Mesenchymal stem cell (in vitro differentiated cells and primary cell): ENCODE results near the gene PUDP.

ENCODE experiments used
- DNase-seq: peaks from one replicate; pipeline ENCODE4 v3.0.0-alpha.2; 2013
- H2AFZ ChIP-seq: one replicate; pipeline ENCODE4 v1.6.1; 2013; ENCODE audit warnings: low read depth, mild to moderate bottlenecking, control low read depth, inconsistent platforms, low read length, moderate library complexity
- H2AK5ac ChIP-seq: 2 replicates; pipeline ENCODE4 v1.6.1; 2013; ENCODE audit warnings: low read length, moderate library complexity, mild to moderate bottlenecking, inconsistent platforms; ENCODE audit not compliant: severe bottlenecking
- H2BK120ac ChIP-seq: one replicate; pipeline ENCODE4 v1.6.1; 2013; ENCODE audit warnings: low read depth, mild to moderate bottlenecking, inconsistent platforms, low read length, moderate library complexity
- H2BK12ac ChIP-seq, 2 experiments: one replicate each; pipeline ENCODE4 v1.6.1; 2013; ENCODE audit warnings: inconsistent platforms in 2 of 2, low read length in 2 of 2, mild to moderate bottlenecking in 2 of 2, moderate library complexity in 2 of 2, control low read depth in 1 of 2
- H2BK15ac ChIP-seq: one replicate; pipeline ENCODE4 v1.6.1; 2013; ENCODE audit warnings: mild to moderate bottlenecking, low read depth, inconsistent platforms; ENCODE audit not compliant: poor library complexity, severe bottlenecking
- H2BK5ac ChIP-seq: 2 replicates; pipeline ENCODE4 v1.6.1; 2013; ENCODE audit warnings: low read depth, mild to moderate bottlenecking, low read length, control low read depth, inconsistent platforms; ENCODE audit not compliant: poor library complexity, severe bottlenecking
- H3K14ac ChIP-seq, 2 experiments: one replicate each; pipeline ENCODE4 v1.6.1; 2013; ENCODE audit warnings: inconsistent platforms in 2 of 2, low read length in 2 of 2, control low read depth in 1 of 2, mild to moderate bottlenecking in 1 of 2, moderate library complexity in 1 of 2
- H3K18ac ChIP-seq, 2 experiments: one replicate each; pipeline ENCODE4 v1.6.1; 2013; ENCODE audit warnings: inconsistent platforms in 2 of 2, low read length in 2 of 2, control low read depth in 1 of 2, low read depth in 1 of 2, mild to moderate bottlenecking in 1 of 2
- H3K23ac ChIP-seq, 2 experiments: one replicate each; pipeline ENCODE4 v1.6.1; 2013; ENCODE audit warnings: inconsistent platforms in 2 of 2, low read length in 2 of 2, mild to moderate bottlenecking in 2 of 2, moderate library complexity in 2 of 2, control low read depth in 1 of 2
- H3K27ac ChIP-seq: 2 replicates; pipeline ENCODE4 v1.5.1; 2013; ENCODE audit warnings: mild to moderate bottlenecking, moderate library complexity, low read length, control low read depth, inconsistent platforms; ENCODE audit not compliant: poor library complexity, severe bottlenecking
- H3K27me3 ChIP-seq, 2 experiments: 2 replicates each; pipeline versions ENCODE4 v1.6.1 to v1.7.0; 2013; ENCODE audit warnings: low read length in 2 of 2, mild to moderate bottlenecking in 2 of 2, moderate library complexity in 2 of 2, control low read depth in 1 of 2, inconsistent platforms in 1 of 2; ENCODE audit not compliant: control insufficient read depth in 1 of 2, insufficient read depth in 1 of 2
- H3K36me3 ChIP-seq, 2 experiments: 2 replicates each; pipeline versions ENCODE4 v1.6.1 to v1.7.0; 2013; ENCODE audit warnings: low read length in 2 of 2, control low read depth in 1 of 2, inconsistent platforms in 1 of 2, low read depth in 1 of 2, mild to moderate bottlenecking in 1 of 2; ENCODE audit not compliant: insufficient read depth in 2 of 2, control insufficient read depth in 1 of 2
- H3K4ac ChIP-seq, 2 experiments: one replicate each; pipeline ENCODE4 v1.6.1; 2013; ENCODE audit warnings: inconsistent platforms in 2 of 2, low read length in 2 of 2, mild to moderate bottlenecking in 2 of 2, moderate library complexity in 2 of 2, control low read depth in 1 of 2, low read depth in 1 of 2
- H3K4me1 ChIP-seq: 2 replicates; pipeline ENCODE4 v1.6.1; 2013; ENCODE audit warnings: low read depth, low read length, control low read depth; ENCODE audit not compliant: control insufficient read depth, insufficient read depth
- H3K4me2 ChIP-seq: 2 replicates; pipeline ENCODE4 v1.6.1; 2013; ENCODE audit warnings: low read length, mild to moderate bottlenecking, inconsistent platforms; ENCODE audit not compliant: poor library complexity, severe bottlenecking
- H3K4me3 ChIP-seq, 2 experiments: 2 replicates each; pipeline versions ENCODE4 v1.5.1 to v1.7.0; 2013; ENCODE audit warnings: low read length in 2 of 2, mild to moderate bottlenecking in 2 of 2, control low read depth in 1 of 2, low read depth in 1 of 2; ENCODE audit not compliant: insufficient read depth in 1 of 2
- H3K79me1 ChIP-seq: replicated peaks from 2 replicates; pipeline ENCODE4 v1.6.1; 2013; ENCODE audit warnings: mild to moderate bottlenecking, control low read depth, low read length, inconsistent platforms; ENCODE audit not compliant: poor library complexity, severe bottlenecking
- H3K9ac ChIP-seq: 2 replicates; pipeline ENCODE4 v1.7.0; 2013; ENCODE audit warnings: mild to moderate bottlenecking, low read length, moderate library complexity
- H3K9me3 ChIP-seq: 2 replicates; pipeline ENCODE4 v1.7.0; 2013; ENCODE audit warnings: mild to moderate bottlenecking, low read length; ENCODE audit not compliant: control insufficient read depth
- H4K8ac ChIP-seq: one replicate; pipeline ENCODE4 v1.6.1; 2013; ENCODE audit warnings: inconsistent platforms, mild to moderate bottlenecking, low read length, moderate library complexity
- H4K91ac ChIP-seq: one replicate; pipeline ENCODE4 v1.6.1; 2013; ENCODE audit warnings: mild to moderate bottlenecking, low read length, inconsistent platforms
- WGBS: methylation state at CpG from one replicate; pipeline ENCODE4 v1.1.7; 2013; ENCODE audit warnings: mixed read lengths; 5-methylcytosine and 5-hydroxymethylcytosine counted together

Gene PUDP

DNA sequence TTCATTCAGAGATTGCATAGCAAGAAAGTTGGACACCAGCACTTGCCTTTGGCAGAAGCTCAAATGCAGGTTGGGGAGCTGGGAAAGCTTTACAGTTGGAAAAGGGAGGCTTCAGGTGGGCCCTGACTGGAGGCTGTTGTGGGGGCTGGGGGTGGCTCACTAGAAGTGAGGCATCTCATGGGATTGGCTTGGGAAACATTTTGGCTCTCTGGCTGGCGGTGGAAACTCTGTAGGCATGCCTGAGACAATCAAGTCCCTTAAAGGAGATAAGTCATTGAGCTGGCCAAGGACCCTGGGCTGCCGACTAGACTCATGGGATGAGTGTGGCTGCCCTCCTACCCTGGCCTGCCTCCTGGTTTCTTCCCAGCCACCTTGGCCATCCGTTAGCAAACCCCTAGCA, 31.9 kb downstream of the PUDP start:
- no peaks in the 10 kb centered on the region for H3K27me3 ChIP-seq
- H2BK120ac ChIP-seq, result no peak overlapping the region
- no peak overlapping the region for H3K9ac ChIP-seq
- H2AFZ ChIP-seq, result no peak overlapping the region
- H2BK5ac ChIP-seq, result no peak overlapping the region
- no peaks in the 10 kb centered on the region for H3K36me3 ChIP-seq
- H3K27ac ChIP-seq, result no peak overlapping the region
- H3K4me2 ChIP-seq, result no peak overlapping the region
- no peak overlapping the region for H4K91ac ChIP-seq
- H3K9me3 ChIP-seq, result no peaks in the 10 kb centered on the region
- WGBS, result 97% methylated on average over 2 of the region's 3 CpGs
- H2BK12ac ChIP-seq, result peak overlapping the region in 1 of 2 experiments; percentile 10
- H3K23ac ChIP-seq, result no peak overlapping the region
- no peak overlapping the region for H4K8ac ChIP-seq
- H3K4ac ChIP-seq, result no peak overlapping the region
- H2BK15ac ChIP-seq, result no peak overlapping the region
- H3K4me1 ChIP-seq, result peaks cover 1% of the 10 kb centered on the region
- H3K18ac ChIP-seq, result no peak overlapping the region
- H2AK5ac ChIP-seq, result no peak overlapping the region
- DNase-seq, result no peak
- H3K79me1 ChIP-seq, result peaks cover 7% of the 10 kb centered on the region
- H3K4me3 ChIP-seq, result no peak overlapping the region
- no peak overlapping the region for H3K14ac ChIP-seq

- Histone ChIP-seq H3K4me2 (no peak overlapping the region), H3K27ac (no peak overlapping the region), H3K9me3 (no peaks in the 10 kb centered on the region), H4K8ac (no peak overlapping the region), H2BK15ac (no peak overlapping the region), H3K36me3 (no peaks in the 10 kb centered on the region), H2BK120ac (no peak overlapping the region), H3K79me1 (peaks cover 7% of the 10 kb centered on the region), H2AFZ (no peak overlapping the region), H3K23ac (no peak overlapping the region), H2BK12ac (no peak overlapping the region), H3K4me1 (no peaks in the 10 kb centered on the region), H3K27me3 (no peaks in the 10 kb centered on the region), H3K18ac (no peak overlapping the region), H3K4ac (no peak overlapping the region), H2AK5ac (no peak overlapping the region), H3K14ac (no peak overlapping the region), H2BK5ac (no peak overlapping the region), H3K4me3 (no peak overlapping the region), H4K91ac (no peak overlapping the region), H3K9ac (no peak overlapping the region)
- WGBS, result 69% methylated on average over 6 of the region's 6 CpGs
- peak; percentile 20 for DNase-seq
These were observed 32.4 kb downstream of the PUDP start for GRCh38 chrX:7115557-7115956.

DNA sequence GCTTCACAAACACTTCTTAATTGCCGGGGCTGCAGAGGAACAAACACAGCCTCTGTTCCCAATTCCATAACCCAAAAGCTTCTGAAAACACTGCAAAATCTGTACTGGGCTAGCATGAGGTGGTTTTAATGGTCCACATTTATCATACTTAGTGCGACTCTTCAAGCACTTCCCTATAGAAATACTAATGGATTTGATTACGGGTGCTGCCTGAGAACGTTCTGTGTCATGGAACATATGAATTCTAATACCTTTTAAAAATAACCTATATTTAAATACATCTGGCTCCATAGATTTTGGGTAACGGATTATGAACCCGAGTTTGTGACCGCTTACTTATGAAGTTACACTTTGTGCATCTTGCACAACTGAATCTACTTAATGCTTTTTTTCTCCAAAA, 35.9 kb downstream of the PUDP start:
- no peak overlapping the region for H3K27ac ChIP-seq
- 91% methylated on average over 3 of the region's 7 CpGs for WGBS

GRCh38 chrX:7111518-7111917, 36.4 kb downstream of the PUDP start:
- no peak overlapping the region for H3K27ac ChIP-seq
- no peak overlapping the region for H3K9ac ChIP-seq
- H3K4ac ChIP-seq, result no peak overlapping the region
- no peak overlapping the region for H2AFZ ChIP-seq
- no peak overlapping the region for H2BK15ac ChIP-seq
- H3K4me2 ChIP-seq, result no peak overlapping the region
- no peak overlapping the region for H2BK12ac ChIP-seq
- H3K18ac ChIP-seq, result no peak overlapping the region
- H3K4me3 ChIP-seq, result no peak overlapping the region
- H3K14ac ChIP-seq, result no peak overlapping the region
- H4K91ac ChIP-seq, result no peak overlapping the region
- H3K23ac ChIP-seq, result no peak overlapping the region
- H3K79me1 ChIP-seq, result peaks cover 10% of the 10 kb centered on the region
- H3K4me1 ChIP-seq, result peaks cover 4% of the 10 kb centered on the region
- H2BK5ac ChIP-seq, result no peak overlapping the region
- peaks cover 0 to 3% of the 10 kb centered on the region in 2 experiments for H3K36me3 ChIP-seq
- H3K9me3 ChIP-seq, result no peaks in the 10 kb centered on the region
- H3K27me3 ChIP-seq, result no peaks in the 10 kb centered on the region
- no peak for DNase-seq
- H2AK5ac ChIP-seq, result no peak overlapping the region
- H4K8ac ChIP-seq, result no peak overlapping the region
- H2BK120ac ChIP-seq, result peak overlapping the region; percentile 64
- WGBS, result 94% methylated on average over 3 of the region's 6 CpGs

More for the DNA sequence above, 35.9 kb downstream of the PUDP start:
- peaks cover 9% of the 10 kb centered on the region for H3K79me1 ChIP-seq
- no peak overlapping the region for H3K4me3 ChIP-seq
- H2AFZ ChIP-seq, result no peak overlapping the region
- H3K9ac ChIP-seq, result no peak overlapping the region
- no peak overlapping the region for H3K14ac ChIP-seq
- H3K4me1 ChIP-seq, result peaks cover 4% of the 10 kb centered on the region
- no peak overlapping the region for H2BK15ac ChIP-seq
- H3K4ac ChIP-seq, result no peak overlapping the region
- H3K36me3 ChIP-seq, result peaks cover 0 to 3% of the 10 kb centered on the region in 2 experiments
- H2AK5ac ChIP-seq, result no peak overlapping the region
- H3K4me2 ChIP-seq, result no peak overlapping the region
- H2BK5ac ChIP-seq, result no peak overlapping the region
- no peak for DNase-seq
- no peak overlapping the region for H4K8ac ChIP-seq
- H3K18ac ChIP-seq, result no peak overlapping the region
- no peak overlapping the region for H3K23ac ChIP-seq
- H3K27me3 ChIP-seq, result no peaks in the 10 kb centered on the region
- no peaks in the 10 kb centered on the region for H3K9me3 ChIP-seq
- H2BK120ac ChIP-seq, result no peak overlapping the region
- no peak overlapping the region for H4K91ac ChIP-seq
- H2BK12ac ChIP-seq, result no peak overlapping the region
